HG03575 (cell line): ENCODE data around the gene PTN.
"Not testable (repeated sequence)": the region's sequence is repeated elsewhere in the genome, so short reads cannot be mapped to it uniquely, and the experiment has no call there.

Source experiments
- ATAC-seq: cut with Tn5 transposase; IDR thresholded peaks from one replicate; pipeline ENCODE4 v1.9.1; 2021; ENCODE audit not compliant: unreplicated experiment, insufficient number of reproducible peaks, low FRiP score; ENCODE audit errors: extremely low read depth

The PTN gene

DNA sequence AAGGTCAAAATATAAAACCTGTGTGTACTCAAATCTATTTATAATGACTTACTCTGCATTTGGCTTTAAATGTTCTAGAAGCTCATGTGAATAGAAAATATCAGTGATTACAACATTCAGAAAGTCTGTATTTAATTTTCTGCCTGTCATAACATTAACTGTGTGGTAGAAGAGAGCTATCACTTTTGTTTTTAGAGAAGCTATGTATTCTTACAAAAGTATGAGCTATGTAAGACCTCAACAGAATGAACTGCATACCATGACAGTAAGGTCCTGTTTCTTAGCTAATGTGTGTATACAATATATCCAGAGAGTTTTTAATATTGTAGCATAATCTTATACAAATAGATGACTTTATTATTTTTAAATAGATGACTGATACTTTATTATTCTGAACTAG lies 61.5 kb downstream of the PTN start:
- no peak for ATAC-seq

DNA sequence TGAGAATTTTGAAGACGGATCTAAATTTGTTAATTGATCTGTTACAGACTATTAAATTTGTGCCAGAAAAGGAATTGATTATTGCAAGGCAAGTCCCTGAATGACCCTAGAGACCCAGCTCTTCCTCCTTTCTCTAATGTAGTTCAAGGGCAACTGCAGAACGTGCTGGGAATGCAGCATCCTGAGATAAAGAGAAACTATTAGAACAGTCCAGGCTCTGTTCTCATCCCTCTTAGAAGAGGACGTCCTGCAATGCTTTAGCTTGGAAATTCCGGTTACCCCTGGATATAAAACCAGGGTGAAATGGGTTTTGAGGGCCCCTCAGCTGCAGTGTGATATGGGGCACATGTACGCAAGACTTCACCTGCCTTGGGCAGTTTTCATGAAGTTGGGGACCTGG lies 67.3 kb downstream of the PTN start:
- ATAC-seq = no peak

DNA sequence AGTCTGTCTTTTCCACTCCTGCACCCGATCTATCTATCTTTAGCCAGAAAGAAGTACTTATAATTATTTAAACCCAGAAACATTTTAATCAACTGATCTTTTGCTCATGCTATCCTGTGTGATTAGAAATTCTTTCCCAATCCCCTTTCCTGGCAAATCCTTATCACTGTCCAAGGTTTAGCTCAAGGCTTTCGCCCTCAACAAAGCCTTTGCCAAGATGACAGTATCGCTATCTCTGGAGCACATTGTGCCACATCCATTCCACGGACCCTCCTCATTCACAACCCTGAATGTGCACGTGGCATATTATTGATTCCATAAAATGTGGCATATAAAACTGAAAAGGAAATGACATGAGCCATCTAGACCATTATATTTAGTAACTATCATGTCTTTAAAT lies 71.3 kb downstream of the PTN start:
- no peak for ATAC-seq

DNA sequence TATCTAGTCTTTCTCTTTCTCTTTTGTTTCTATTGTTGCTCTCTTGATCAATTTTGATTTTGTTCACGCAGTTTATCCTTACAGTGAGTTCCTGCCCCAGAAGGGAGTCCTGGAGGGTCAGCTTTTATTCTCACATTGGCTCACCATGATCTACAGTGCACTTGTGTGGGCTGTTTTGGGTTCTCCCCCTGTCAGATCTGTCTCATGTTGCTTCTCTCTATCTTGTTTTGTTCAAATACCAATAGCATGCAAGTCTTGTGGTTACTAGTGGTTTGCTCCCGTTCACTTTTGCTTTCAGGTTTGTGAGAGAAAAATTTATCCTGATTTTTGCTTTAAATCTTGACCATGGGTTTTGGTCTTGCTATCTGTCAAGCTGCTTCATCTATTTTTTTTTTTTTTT lies 74.3 kb downstream of the PTN start:
- no peak for ATAC-seq

DNA sequence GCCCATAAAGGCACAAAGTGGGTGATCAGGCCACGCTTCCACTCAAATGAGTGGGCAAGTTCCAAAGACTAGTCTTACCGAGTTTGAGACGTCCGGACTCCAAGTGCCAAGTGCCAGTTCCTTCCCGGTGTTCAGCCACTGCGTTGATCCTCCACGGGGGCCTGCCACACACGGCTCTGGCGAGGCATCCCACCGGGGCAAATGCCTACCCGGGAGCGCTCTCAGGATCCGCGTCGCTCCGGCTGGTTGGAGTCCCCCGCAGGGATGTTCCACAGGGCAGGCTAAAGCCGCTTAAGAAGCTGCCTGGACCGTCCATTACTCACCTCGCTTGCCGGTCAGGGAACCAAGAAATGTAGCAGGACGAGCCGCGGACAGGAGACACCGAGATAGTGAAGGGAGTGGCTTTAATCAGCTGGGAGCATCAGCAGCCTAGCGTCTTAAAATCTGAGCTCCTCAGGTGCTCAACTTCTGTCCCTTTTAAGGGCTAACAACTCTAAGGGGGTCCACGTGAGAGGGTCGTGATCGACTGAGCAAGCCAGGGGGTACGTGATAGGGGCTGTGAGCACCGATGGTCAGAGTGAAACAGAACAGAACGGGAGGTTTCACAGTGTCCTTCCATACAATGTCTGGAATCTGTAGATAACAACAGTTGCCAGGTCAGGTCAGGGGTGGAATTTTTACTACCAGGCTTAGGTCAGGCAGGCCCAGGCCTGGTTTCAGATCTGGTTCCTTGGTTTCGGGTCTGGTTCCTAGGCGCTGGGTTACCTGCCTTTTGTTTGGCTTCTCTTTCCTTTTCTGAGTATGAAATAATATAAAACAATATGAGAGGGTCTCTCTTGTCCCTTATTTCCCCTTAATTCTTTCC lies 75.3 kb downstream of the PTN start:
- ATAC-seq = not testable (repeated sequence)

DNA sequence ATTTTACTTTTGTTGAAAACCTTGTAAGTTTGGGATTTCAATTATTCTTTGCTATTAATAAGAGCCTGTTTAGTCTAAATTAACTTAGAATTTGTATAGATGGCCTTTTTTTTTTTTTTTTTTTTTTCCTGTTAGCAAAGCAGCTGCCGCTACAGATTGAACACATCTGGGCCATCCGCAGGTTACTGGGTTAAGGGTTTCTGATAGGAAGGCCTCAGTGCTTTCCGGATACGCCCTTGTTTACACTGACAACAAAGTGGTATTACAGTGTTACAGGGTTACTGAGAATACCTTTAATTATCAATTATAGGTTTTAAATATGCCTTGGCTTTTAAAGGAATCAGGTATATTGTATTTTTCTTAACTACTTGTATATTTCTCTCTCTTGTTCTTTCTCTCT lies 76.8 kb downstream of the PTN start:
- no peak for ATAC-seq

DNA sequence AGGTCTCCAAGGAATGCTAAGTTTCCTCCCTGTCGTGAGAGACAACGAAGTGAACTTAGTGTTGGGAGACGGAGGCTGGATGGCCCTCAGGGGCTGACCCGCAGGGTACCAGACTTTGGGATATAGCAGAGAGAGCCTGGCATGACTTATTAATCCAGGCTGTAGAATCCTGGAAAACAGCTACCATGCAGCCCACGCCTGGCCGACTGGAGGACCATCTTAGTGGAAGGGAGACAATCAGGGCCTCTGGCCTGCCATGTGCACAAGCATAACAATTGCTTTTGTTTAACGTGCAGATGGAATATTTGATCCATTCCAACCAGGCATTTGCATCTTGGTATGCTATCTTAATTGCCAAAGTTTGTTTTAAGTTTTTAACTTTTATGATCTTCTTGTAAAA lies 78.1 kb downstream of the PTN start:
- ATAC-seq = not testable (repeated sequence)

DNA sequence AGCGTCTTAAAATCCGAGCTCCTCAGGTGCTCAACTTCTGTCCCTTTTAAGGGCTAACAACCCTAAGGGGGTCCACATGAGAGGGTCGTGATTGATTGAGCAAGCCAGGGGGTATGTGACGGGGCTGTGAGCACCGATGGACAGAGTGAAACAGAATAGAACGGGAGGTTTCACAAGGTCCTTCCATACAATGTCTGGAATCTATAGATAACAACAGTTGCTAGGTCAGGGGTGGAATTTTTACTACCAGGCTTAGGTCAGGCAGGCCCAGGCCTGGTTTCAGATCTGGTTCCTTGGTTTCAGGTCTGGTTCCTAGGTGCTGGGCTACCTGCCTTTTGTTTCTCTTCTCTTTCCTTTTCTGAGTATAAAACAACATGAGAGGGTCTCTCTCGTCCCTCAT lies 80.9 kb downstream of the PTN start:
- ATAC-seq = no peak

DNA sequence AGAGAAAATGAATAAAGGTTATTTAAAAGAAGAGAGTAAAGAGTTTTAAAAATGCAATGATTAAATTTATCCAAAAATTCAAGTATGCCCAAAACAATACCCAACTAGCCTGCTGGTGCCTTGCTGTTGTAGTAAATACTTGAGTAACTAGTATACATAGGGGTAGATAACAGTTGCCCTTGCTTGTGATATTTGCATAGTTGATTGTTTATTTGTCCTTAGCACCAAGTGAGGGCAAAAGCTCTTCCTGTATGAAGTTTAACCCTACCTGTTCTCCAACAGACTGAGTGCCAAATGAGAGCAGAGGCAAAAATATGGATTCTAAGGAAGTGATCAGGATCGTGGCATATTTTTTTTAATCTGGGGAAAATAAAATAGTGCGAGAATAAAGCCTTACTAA lies 85.0 kb downstream of the PTN start:
- ATAC-seq = no peak

DNA sequence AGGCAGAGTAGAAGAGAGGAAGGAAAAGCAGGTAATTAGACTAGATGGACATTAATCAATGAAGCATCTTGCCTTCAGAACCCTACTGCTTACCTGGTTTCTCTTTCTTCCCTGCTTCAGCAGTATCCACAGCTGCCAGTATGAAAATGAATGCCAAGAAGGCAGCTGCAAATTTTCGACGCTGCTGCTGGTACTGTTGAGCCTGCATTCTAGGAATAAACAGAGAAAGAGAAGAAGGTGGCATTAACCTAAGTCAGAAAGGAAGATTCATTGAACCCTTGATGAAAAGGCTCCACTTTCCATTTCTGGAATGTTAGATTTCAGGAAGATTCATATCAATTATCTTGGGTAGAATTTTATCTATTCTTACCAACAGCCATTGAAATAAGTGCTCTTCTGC lies 88.8 kb downstream of the PTN start:
- ATAC-seq = no peak

DNA sequence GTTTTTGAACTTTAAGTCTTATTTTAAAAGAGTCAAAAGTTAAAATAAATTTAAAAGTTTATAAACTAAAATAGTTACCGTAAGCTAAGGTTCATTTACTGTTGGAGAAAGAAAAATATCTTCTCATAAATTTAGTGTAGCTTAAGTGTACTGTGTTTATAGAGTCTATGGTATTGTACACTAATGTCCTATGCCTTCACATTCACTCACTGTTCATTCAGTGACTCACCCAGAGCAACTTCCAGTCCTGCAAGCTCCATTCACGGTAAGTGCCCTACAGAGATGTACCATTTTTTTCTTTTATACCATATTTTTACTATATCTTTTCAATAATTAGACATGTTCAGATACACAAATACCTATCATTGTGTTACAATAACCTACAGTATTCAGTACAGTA lies 97.6 kb downstream of the PTN start:
- ATAC-seq = no peak

DNA sequence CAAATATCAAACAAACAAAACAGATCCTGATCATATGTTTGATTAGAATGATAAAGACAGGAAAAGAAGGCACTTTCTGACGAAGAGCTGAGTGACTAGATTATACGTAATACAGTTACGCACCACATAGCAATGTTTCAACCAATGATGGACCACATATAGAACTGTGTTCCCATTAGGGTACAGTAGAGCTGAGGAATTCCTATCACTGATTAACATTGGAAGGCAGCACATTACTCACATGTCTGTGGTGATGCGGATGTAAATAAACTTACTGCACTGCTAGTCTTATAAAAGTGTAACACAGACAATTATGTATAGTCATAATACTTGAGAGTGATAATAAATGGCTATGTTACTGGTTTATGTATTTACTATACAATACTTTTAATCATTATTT lies 98.3 kb downstream of the PTN start:
- ATAC-seq = no peak

DNA sequence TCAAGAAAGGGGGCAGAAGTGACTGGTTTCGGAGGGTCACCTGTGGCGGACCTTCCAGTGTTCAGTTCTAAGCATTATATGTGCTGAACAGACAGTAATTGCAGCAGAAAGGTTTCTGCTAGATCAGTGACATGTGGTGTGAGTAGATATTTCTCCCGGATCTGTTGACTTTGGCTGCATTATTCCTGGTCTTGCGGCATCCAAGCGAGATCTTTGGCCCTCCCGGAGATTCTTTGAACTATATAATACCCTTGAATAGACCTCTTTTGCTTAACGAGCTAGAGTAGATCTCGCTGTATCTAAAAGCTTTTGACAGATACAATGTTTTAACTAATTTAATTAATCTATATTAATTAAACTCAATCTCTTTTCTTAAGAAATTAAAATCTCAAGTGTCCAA lies 99.8 kb downstream of the PTN start:
- no peak for ATAC-seq

DNA sequence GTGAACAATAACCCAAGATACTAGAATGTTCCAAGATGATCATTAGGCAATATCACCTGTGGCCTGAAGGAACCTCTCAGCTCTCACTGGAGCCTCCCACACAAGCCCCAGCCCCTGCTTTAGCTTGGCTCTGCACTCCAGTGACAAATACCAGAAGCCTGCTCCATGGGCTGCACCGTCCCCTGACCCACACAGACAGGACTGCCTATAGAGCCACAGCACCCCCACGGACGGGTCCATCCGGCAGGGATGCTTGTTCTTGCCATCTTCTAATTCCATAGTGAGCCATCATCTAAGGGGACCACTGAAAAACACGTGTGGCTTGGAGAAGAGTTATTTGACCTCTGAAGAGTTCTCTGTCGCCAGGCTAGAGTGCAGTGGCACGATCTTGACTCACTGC lies 100.9 kb downstream of the PTN start:
- no peak for ATAC-seq

DNA sequence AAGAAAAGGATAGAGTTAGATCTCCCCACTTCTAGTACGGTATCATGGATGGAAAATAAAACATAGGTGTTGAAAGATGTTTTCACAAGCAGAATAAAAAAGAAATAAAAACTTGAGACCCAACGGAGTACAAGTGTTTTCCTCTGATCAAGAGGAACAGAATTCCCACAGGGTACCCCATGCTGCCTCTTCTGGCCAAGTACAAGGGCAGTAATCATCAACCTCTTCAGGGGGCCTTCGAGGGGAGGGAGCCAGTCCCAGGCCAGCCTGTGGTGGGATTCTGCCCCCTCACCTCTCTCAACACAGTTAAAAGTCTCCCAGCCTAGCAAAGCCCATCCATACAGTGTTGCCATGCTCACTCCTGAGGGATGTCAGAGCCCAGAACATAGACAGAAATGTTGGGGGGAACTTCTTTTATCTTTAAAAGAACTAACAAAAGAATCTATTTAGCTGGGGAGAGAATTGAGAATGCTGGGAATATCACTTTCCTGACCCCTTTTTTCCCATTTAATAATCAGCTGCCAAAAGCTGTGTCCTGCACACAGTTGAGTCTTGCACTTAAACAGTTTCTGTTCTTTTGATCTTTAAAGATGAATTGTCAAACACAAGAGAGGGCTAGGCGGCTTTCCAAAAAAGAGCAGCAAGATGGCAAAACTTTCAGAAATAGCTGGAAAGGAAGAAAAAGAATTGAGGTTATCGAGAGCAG lies 101.7 kb downstream of the PTN start:
- ATAC-seq = no peak

DNA sequence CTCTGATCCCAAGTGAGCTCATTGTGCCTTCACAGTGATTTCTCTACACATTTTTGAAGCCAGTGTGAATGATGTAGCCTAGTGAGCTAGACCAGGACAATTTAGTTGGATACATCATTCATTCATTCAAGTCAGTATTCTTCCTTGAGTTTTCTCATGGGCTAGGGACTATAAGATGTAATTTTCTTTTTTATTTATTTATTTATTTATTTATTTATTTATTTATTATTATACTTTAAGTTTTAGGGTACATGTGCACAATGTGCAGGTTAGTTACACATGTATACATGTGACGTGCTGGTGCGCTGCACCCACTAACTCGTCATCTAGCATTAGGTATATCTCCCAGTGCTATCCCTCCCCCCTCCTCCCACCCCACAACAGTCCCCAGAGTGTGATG lies 104.3 kb downstream of the PTN start:
- ATAC-seq = not testable (repeated sequence)

DNA sequence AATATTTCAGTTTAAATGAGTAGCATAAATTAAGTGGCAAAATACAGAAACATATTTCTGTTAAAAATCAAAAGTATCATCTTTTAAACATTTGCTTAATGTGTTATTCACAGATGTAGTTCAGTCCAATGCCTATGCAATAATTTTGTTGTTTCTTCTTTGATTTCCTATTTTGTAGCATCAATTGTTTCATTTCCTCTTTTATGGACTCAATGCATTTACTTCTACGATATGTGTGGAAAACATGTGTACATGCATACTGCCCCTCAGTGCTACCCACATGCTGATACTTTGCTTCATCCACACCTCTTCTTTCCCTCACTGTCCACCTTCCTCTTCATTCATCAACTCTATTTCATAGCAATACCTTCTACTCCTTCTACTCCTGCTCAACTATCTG lies 108.1 kb downstream of the PTN start:
- no peak for ATAC-seq

DNA sequence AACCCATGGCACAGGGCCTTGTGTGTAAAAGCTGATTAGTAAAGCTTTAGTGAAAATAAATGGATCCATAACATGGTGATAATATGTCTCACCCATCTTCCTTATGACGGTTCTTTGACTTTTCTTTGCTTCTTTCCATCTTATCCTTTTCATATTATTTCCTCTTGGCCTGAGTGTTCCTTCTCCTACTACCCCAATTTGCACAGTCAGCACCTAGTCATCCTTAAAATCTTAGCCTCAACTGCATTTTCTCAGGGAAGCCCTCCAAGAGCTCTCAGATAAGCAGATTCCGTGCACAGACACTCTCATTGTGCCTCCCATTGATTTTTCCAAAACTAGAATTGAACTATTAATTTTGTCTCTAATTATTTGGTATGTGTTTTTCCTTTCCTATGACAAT lies 112.4 kb downstream of the PTN start:
- ATAC-seq = no peak

DNA sequence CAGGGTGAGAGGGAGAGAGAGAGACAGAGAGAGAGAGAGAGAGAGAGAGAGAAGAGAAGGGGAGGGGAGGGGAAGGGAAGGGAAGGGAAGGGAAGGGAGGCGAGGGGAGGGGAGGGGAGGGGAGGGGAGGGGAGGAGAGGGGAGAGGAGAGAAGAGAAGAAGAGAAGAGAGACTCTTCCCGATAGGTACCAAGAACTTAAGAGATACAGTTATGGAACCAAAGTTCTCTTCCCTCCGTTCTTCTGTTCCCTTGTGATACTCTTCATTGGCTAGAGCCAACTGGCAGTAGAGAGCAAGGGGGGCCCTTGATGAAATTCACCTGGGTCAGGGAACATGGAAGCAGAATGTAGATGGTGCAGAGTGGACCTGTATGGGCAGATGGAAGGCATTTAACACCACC lies 122.1 kb downstream of the PTN start:
- ATAC-seq = no peak

DNA sequence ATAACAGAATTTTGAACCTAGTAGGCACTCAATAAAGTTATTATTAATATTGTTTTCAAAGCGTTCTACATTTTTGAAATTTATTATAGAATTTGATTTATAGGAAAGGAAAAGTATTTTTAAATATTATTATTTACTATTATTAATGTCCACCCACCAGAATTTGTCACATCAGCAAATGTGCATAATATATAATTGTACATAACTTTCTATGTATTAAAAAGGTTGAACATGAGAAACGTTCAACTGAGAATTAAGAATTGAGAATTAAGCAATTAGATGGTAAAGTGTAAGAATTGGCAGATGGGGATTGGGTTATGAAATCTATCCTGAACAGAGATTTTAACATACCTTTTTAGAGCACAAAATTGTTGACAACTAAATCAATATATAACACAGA lies 129.8 kb downstream of the PTN start:
- no peak for ATAC-seq
